HuH-7.5 (cell line): ENCODE measurements around the gene PPP2CA.

Experiments
- DNase-seq: peaks from one replicate; pipeline ENCODE4 v3.0.0; 2011; ENCODE audit warnings: low spot score

The PPP2CA gene

GRCh38 chr5:134148316-134148715 is 77.6 kb downstream of the PPP2CA start:
- no peak for DNase-seq

DNA sequence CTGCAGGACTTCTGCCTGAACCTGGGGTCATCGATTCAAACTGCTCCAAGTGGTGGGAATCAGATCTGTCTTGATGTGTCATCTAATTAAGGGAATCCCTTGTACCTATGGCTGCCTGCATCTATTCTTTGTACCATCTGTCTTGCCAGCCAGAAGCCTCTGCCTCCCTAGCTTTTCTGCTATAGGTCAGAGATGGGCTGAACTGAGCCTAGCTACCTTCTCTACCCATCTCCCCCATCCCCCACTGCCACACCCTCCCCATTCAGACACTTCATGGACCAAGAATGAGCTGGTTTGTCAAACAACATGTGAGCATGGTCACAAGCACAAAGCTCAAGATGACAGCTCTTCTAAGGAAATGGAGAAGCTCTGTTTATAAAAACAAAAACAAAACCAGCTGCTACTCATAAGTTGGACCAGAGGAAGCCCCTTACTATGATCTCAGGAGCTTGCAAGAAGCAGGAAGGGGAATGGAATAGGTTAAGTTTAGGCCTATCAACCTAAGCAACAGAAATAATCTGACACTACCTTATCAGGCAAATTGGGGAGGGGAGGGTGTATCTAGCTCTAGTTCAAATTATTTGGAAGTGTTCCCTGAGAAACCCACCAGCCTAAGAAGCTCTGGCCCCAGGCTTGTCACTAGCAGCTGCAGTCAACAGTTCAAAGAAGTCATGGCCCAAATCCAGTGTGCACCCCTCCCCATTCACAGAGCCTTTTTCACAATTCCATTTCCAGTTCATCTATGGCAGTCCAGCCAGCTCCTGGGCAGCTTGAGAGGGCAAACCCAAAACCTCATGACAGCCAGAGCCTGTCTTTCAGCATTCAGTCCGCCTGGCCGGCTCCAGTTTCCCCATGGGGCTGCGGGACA is 79.0 kb downstream of the PPP2CA start:
- no peak for DNase-seq

DNA sequence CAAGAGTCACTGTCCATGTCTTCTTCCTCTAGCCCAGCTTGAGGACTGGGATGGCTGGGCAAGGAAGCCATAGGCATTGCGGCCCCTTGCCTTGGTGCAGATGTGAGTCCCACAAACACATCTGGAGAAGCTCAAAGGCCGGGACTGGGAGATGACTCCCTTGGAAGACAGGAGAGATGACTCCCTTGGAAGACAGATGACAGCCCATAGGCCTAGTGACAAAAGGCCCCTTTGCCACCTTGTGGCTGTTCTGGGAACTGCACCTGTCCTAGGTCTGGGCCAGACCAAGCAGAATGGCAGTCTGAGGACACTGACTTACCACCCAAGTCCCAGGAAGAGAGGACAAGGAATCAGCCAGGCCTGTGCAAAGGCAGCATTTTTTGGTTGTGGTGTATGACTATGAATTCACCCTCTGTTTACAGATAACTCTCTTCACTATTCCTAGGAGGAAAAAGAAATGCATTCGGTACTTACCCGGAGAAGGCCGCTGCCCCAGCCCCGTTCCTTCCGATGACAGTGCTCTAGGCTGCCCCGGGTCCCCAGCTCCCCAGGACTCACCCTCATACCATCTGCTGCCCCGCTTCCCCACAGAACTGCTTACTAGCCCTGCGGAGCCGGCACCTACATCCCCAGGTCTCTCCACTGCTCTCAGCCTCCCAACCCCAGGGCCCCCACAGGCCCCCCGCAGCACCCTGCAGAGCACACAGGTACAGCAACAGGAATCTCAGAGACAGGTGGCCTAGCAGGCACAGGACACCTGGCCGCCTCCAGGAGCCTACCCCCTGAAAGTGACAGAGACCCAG is 79.9 kb downstream of the PPP2CA start:
- DNase-seq = peak; percentile 30

GRCh38 chr5:134145041-134145757 is 80.7 kb downstream of the PPP2CA start:
- DNase-seq = no peak
